Jurkat, Clone E6-1 (cell line): Measurements from ENCODE around the gene DCDC2C.

Source experiments
- DNase-seq: peaks from one replicate; pipeline ENCODE4 v3.0.0-alpha.2; 2011; ENCODE audit warnings: low read depth, low spot score
- H3K4me3 ChIP-seq: 2 replicates; pipeline ENCODE4 v1.5.1; 2011; ENCODE audit warnings: mild to moderate bottlenecking, low read length, control low read depth, moderate library complexity

The DCDC2C gene

DNA sequence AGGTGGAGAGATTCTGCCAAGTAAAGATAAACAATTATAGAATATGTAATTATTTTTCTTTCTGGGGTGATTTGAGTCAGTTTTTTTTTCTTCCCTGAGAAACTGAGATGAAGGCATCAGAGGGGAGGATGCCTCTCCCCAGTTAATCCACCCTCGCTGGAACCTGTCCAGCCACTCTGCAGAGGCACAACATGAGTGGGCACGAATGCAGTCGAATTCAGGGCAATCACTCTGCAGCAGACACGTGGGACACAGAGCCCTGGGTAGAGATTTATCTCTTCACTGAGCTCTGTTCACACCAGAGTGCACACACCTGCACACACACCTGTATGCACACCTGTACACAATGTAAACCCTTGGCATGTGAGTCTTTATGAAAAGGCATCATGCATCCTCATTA is 154.2 kb downstream of the DCDC2C start:
- DNase-seq, result no peak
- no peak overlapping the region for H3K4me3 ChIP-seq

- no peak overlapping the region for H3K4me3 ChIP-seq
- DNase-seq, result no peak
Observed at GRCh38 chr2:3864943-3865865, 161.8 kb downstream of the DCDC2C start.

GRCh38 chr2:3867469-3867868 is 164.1 kb downstream of the DCDC2C start:
- no peak for DNase-seq
- no peak overlapping the region for H3K4me3 ChIP-seq

GRCh38 chr2:3868012-3868805 is 164.8 kb downstream of the DCDC2C start:
- DNase-seq, result no peak
- H3K4me3 ChIP-seq, result no peak overlapping the region

- no peak overlapping the region for H3K4me3 ChIP-seq
- DNase-seq, result no peak
Observed at GRCh38 chr2:3870222-3870621, 166.8 kb downstream of the DCDC2C start.

DNA sequence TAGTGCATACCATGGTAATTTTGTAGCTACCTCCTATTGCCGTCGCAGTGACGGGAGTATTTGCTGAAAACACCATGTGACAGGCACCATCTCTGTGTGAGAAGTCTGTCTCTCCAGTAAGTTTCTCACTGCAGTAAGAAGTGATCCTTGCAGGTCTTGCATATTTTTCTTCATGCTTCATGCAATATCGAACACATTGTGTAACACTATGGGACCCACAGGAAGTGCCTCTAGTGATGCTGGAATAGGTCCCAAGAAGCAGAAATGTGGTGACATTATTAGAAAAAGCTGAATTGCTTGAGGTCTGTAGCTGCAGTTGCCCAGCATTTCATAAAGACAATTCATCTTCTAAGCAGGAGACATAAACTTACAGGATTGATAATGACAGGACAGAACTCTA is 167.6 kb downstream of the DCDC2C start:
- H3K4me3 ChIP-seq, result no peak overlapping the region
- no peak for DNase-seq

GRCh38 chr2:3872451-3872850 is 169.1 kb downstream of the DCDC2C start:
- H3K4me3 ChIP-seq, result no peak overlapping the region
- no peak for DNase-seq

DNA sequence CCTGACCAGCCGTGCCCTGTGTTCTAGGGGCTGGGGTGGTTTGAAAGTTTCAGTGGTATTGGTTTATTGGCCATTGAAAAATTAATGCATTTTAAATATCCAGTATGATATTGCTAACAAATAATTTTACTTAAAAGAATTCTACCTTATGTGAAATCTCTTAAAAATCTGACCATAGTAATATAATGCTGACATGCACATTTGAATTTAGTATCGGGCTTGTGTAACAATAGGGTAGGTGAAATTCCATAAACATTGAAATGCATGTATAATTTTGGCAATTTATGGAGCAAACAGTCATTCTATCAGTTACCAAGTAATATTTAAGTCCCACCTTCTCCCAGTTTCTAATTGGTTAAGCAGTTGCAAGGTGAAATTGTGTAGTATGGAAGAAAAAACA is 170.5 kb downstream of the DCDC2C start:
- no peak for DNase-seq
- no peak overlapping the region for H3K4me3 ChIP-seq

GRCh38 chr2:3876221-3876620 is 172.8 kb downstream of the DCDC2C start:
- no peak overlapping the region for H3K4me3 ChIP-seq
- no peak for DNase-seq

GRCh38 chr2:3876685-3877084 is 173.3 kb downstream of the DCDC2C start:
- no peak for DNase-seq
- no peak overlapping the region for H3K4me3 ChIP-seq

DNA sequence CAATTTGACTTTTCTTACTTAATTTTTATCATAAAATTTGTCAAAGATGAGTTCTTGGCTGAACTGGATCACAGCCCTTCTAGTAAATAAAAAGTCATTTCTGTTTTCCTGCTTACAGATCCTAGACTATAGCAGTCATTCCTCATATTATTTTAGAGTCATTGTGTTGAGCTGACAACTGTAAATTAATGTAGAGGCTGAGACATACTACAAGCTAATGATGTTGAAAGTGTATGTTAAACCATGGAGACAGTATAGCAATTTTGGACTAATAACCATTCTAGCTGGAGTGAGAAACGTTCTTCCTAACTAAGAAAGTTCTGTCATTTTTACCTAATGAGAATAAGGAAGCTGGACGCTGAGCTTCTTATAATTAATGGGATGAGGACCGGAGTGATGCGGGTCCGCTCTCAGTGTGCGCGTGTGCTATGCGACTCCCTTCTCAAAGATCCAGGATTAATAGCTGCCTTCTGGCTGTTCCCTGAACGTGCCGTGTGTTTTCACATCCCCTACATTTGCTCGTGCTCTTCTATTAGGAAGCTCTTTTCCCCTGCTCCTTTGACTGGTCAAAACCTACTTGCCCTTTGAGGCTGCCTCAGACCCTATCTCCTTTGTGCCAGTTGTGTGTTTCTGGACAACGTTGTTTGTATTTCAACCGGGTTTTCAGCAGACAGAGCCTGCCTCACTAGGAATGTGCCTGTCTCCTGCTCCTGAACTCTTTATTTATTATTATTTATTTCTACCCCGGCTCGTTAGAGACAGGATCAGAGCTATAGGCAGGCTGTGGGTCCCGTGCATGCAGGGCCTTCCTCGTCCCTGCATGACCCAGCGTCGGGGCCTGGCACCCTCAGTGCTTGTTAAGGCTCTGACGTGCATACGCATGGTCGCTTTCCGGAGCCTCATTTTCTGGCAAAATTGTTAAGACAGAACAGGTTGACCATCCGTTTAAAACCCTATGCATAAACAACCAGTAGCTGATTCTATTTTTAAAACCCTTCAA is 182.6 kb downstream of the DCDC2C start:
- no peak for DNase-seq

GRCh38 chr2:3895021-3895420 is 191.6 kb downstream of the DCDC2C start:
- DNase-seq, result no peak
- H3K4me3 ChIP-seq, result no peak overlapping the region

More for the DNA sequence above, 182.6 kb downstream of the DCDC2C start:
- no peak overlapping the region for H3K4me3 ChIP-seq
